Cerebellar cortex (tissue), 1 donor: ENCODE data around the gene GOLGA1.
"Not testable (repeated sequence)": the region's sequence is repeated elsewhere in the genome, so short reads cannot be mapped to it uniquely, and the experiment has no call there.

ENCODE experiments used
- DNase-seq: peaks from one replicate; pipeline ENCODE4 v3.0.0-alpha.2; 2015; ENCODE audit warnings: low spot score

The GOLGA1 gene, protein sequence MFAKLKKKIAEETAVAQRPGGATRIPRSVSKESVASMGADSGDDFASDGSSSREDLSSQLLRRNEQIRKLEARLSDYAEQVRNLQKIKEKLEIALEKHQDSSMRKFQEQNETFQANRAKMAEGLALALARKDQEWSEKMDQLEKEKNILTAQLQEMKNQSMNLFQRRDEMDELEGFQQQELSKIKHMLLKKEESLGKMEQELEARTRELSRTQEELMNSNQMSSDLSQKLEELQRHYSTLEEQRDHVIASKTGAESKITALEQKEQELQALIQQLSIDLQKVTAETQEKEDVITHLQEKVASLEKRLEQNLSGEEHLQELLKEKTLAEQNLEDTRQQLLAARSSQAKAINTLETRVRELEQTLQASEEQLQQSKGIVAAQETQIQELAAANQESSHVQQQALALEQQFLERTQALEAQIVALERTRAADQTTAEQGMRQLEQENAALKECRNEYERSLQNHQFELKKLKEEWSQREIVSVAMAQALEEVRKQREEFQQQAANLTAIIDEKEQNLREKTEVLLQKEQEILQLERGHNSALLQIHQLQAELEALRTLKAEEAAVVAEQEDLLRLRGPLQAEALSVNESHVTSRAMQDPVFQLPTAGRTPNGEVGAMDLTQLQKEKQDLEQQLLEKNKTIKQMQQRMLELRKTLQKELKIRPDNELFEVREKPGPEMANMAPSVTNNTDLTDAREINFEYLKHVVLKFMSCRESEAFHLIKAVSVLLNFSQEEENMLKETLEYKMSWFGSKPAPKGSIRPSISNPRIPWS

DNA sequence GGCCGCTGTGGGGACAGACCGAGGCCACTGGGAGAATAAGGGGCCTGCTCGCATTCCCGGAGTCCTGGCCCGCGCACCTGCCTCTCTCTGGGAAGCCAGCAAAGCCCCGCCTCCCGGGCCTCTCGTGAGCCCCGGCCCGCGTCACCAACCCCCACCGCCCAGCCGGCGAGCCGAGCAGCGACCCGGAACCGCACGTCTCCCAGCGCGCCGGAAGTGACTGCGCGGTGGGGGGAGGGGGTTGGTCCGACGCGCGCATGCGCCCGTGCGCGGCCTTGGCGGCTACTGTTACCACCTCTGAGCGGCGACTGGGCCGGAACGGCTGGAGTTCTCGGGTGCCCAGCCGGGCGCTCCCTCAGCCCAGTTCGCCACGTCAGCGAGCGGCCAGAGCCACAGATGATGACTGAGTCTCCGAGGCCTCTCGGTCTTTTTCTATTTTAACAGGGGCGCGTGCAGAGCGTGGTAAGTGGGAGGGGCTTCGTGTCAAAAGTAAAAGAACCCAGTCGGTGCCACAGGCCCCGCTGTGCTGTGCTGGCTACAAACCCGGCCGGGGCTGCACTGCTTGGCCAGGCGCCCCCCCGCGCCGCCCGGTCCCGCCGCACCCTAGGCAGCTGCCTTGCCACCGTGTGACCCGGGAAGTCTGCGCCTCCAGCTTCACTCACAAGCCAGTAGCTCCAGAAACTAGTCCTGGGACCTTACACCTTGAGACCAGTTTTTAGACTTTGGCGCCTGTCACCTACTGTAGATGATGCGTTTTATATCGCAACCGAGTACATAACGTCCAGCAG is at the start of gene GOLGA1:
Gene GOLGA1, minus strand, starts transcription at position 190 of the 785 bp plus-strand sequence. CDS start 2,372 bp downstream, outside the sequence.
- peak; percentile 90 for DNase-seq

DNA sequence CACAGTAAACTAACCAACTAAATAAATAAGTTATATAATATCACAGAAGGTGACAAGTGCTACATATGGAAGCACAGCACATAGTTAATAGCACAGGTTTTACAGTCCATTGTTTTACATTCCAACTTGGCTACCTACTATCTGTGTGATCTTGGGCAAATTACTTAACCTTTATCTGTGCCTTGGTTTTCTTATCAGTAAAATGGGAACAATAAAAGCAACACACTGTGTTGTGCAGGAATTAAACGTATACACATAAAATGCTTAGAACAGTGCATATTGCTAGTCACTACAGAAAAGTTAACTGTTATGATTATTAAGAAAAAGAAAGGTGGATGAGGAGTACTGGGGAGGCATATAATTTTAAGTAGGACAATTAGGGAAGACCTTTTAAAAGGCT is 42.8 kb upstream of the GOLGA1 start:
- DNase-seq, result no peak

DNA sequence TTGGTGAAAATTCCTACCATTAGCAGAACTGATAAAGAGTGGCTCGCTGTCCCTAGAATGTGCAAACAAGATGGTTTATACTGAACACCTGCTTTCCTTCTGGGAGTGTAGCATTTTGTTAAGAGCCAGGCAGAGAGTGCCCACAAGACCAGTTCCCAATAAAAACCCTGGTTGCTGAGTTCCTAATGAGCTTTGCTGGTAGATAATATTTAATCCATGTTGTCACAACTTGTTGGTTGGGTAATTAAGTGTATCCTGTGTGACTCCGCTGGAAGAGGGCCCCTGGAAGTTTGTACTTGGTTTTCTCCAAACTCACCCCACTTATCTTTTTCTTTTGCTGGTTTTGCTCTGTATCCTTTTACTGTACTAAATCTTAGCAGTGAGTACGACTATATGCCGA is 39.5 kb upstream of the GOLGA1 start:
- no peak for DNase-seq

DNA sequence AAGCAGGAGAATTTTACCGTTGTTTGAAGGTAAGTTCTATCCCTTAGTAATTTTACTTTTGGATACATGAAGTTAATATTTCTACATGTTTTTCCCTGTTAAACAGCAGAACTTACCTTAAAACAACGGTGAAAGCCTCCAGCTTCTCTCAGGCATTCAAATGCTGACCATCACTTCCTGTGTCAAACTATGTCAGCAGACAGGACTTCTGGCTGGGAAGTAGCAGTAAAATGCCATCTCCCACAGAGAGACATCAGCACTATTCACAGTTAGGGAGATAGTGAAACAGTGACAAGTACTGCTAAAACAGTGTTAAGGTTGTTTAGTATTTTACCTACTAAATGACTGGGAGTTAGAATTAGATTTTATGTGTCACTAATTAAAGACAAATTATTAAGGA is 34.2 kb upstream of the GOLGA1 start:
- DNase-seq, result no peak

DNA sequence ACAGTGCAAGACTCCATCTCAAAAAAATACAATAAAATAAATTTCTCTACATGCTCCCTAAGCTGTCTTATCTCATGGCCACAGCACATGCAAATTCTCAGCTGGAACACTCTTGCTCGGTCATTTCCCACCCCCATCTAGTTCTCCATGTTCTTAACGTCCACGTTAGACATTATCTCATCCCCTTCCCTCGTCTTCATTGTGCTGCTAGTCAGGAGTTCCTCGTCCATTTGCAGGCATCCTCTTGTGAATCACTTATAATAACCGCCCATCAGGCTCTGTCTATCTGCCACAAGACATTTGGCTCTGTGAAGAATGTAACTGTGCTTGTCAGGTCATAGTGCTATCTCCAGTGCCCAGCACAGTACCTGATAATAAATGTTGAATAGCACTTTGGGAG is 32.9 kb upstream of the GOLGA1 start:
- no peak for DNase-seq

DNA sequence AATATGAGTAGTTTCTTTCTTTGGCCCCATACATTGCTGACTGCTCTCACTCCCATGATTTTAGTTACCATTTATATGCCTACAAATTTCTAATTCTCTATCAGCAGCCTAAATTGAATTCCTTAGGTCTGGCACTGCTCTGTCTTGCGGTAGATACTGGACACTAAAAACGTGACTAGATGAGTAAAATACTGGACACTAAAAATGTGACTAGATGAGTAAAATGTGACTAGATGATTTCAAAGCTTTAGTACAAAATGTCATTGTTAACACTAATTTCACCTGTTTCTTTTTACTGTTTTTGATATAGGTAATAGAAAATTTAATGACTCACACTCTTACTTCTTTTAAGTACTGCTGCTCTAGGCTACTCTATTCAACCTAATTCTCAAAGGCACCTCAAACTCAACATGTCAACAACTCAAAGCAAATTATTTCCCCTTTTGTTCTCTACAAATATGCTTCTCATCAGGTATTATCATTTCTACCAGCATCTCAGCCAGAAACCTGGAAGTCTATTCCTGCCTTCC is 31.4 kb upstream of the GOLGA1 start:
- no peak for DNase-seq

DNA sequence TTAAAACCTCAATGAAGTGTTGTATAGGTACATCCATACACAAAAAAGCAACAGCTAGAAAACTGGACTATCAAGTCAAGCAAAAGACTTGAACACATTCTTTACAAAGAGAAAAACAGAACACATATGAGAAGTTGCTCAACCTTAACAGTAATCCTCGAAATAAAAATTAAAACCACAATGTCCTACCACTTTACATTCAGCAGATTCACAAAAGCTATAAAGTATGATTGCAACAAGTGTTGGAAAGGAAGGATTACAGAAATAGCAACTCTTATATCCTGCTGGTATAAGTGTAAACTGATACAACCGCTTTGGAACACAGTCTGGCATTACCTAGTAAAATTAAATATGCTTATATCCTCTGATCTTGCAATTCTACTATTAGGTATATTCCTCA is 28.5 kb upstream of the GOLGA1 start:
- DNase-seq, result no peak

DNA sequence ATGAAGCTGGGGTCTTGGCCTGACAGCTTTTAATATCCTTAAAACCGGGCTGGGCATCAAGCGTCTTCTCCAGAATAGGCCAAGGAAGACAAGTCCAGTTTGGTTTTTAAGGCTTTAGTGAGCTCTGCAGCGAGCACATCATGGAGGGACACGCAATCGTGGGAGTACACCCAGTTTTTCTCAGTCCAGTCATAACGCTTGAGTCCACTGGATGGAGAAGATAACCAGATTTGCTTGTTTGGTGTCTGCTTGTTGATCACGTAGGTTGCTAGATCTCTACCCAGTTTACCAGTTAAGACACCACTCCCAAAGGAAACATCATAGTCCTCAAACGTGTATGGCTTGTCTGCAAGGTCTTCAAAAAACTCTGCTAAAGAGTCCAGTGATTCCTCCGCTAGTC is 27.4 kb upstream of the GOLGA1 start:
- no peak for DNase-seq

DNA sequence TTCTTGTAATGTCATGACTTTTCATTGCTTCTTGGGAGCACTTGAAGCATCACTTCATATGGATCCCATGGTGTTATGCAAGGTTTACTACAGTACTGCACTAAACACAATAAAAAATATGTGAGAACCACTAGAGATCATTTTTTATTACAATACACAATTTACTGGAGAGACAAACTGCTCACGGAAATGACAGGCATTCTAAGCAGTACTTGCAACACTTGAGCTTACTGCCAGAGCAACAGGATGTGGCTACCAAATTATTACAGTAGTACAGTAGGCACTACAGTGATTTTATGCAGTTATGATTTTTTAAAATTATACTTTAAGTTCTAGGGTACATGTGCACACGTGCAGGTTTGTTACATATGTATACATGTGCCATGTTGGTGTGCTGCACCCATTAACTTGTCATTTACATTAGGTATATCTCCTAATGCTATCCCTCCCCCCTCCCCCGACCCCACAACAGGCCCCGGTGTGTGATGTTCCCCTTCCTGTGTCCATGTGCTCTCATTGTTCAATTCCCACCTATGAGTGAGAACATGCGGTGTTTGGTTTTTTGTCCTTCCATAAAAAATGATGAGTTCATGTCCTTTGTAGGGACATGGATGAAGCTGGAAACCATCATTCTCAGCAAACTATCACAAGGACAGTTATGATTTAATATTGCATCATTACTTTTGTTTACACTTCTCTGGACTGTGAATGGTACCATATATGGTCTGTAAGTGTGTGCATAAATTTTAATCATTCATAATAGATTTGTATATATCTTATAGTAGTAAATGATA is 25.1 kb upstream of the GOLGA1 start:
- not testable (repeated sequence) for DNase-seq

DNA sequence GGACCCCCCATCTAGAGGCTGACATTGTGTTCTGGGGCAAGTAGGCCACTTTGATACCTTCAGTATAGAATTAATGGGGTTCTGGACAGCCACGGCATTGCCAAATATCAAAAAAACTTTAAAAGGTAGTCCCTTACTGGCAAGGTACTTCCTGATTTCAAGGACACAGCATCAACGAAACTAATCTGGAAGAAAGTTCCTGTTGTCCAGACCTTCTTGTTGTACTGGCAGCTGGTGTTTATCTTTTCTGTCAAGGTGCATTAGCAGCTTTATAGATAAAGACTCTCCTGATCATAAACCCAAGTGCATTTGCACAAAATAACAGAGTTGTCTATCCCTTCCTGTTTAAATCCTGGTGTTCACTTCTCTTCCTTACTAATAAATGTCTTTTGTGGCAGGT is 23.7 kb upstream of the GOLGA1 start:
- DNase-seq, result no peak

DNA sequence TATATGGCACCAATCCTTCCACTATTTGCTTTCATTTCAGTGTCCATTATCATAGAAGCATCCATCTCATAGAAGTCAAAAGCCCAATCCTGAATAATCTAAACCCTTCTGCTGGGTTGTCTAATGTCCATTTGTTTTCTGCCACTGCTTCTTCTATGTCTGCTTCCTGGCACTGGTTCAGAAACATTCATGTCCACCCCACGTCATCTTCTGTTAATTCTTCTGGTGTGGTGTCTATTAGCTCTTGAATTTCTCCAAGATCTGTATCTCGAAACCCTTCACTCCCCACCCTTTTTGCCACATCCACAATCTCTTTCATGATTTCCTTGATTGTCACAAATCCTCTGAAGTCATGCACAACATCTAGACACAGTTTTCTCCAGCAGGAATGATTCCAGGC is 23.2 kb upstream of the GOLGA1 start:
- no peak for DNase-seq

DNA sequence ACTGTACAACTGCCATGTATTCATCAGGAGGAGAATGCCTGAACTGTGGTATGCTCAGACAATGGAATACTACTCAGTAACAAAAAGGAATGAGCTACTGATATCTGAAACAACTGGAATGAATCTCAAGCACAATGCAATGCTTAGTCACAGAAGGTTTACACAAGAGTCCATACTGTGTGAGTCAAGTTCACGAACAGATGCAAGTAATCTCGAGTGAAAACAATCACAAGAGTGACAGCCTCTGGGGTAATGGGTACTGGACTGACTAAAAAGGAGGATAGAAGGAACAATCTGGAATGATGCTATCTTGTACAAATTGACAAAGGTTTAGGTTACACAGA is 19.5 kb upstream of the GOLGA1 start:
- no peak for DNase-seq

DNA sequence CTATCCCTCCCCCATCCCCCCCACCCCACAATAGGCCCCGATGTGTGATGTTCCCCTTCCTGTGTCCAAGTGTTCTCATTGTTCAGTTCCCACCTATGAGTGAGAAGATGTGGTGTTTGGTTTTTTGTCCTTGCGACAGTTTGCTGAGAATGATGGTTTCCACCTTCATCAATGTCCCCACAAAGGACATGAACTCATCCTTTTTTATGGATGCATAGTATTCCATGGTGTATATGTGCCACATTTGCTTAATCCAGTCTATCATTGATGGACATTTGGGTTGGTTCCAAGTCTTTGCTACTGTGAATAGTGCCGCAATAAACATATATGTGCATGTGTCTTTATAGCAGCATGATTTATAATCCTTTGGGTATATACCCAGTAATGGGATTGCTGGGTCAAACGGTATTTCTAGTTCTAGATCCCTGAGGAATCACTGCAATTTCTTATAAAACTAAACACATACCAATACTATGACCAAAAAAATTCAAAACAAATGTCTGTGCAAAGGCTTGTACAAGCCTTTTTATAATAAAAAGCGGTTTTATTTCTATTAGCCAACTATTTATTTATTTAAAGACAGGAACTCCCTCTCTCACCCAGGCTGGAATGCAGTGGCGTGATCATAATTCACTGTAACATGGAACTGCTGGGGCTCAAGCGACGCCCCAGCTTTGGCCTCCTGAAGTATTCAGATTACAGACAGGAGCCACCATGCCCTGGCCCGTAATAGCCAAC is 19.0 kb upstream of the GOLGA1 start:
- not testable (repeated sequence) for DNase-seq

DNA sequence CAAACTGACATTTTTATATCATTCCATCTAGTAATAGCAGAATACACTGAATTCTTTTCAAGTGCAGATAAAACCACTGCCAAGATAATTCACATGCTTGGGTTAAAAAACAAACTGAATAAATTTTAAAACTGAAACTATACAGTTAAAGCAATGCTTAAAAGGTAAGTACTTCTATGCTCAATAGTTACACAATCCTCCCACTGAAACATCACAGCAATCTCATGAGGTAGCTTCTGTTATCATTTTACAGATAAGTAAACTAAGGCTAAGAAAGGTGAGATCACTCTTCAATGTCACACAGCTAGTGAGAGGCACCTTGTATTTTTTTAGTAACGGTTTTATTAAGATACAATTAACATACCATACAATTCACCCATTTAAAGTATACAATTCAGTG is 13.4 kb upstream of the GOLGA1 start:
- no peak for DNase-seq

DNA sequence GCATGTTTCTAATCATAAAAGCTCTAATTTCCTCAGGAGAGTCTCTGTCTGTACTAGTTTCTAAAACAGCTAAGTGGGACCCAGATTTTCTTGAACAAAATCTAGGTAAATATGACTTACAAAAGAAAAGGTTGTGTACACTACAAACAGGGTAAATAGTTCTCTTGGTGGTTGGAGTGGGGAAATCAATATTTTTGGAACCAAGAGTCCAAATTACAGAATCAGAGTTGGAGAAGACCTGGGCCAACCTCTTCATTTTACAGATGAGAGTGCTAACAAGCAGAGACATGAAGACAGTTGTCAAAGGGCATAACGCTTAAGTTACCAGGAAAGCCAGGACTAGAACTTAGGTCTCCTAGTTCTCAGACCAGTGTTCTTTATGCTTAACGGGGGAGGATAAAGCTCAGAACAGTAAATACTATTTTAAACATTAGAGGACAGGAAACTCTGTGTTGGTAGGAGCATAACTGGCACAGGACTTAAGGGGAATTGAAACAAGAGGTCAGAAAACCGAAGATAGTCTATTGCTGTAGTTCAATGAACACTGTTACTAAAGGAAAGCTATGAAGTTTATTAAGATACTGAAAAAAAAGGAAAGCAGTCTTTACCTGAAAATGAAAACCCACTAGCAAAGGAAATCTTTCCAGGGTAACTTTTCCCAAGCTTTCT is 9.3 kb upstream of the GOLGA1 start:
- no peak for DNase-seq

DNA sequence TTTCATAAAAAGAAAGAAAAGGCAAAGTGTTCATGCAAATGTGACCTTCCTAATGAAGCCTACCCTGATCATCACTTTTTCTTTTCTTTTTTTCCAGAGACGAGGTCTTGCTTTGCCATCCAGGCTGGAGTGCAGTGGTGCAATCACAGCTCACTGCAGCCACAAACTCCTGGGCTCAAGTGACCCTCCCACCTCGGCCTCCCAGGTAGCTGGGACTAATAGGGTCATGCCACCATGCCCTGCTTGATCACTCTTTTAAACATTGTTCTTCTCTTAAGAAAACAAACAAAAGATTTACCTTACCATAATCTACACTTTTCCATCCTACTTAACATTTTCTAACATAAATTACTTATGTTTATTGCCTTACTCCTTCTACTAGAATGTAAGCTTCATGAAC is 8.5 kb upstream of the GOLGA1 start:
- DNase-seq, result no peak

DNA sequence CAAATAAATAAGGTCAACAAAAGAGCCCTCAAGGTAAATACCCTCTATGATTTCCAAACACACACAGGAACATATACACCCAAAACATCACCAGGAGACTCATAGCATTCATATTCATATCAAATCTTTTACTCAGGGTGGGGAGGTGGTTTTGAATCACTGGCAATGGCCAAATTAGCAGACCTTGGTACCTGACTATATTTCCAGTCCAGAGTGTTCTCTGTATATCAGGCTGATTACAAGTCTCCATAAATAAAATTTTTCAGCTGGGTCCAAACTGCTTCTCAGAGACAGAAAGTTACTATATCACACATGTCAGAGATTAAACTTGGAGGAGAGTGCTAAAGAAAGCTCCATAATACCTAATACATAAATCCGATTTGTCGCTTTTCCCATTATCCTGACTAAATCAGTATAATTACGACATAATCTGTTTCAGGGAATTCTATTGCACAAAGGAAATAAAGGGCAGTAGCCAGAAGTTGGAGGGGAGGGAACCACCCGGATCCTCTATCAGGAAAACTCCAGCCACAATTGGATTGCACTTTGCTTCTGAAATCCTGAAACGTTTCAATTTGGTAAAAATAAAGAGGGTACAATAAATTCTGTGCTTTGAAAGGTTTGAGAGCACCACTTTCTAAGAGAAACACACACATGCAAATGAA is 7.0 kb upstream of the GOLGA1 start:
- no peak for DNase-seq

DNA sequence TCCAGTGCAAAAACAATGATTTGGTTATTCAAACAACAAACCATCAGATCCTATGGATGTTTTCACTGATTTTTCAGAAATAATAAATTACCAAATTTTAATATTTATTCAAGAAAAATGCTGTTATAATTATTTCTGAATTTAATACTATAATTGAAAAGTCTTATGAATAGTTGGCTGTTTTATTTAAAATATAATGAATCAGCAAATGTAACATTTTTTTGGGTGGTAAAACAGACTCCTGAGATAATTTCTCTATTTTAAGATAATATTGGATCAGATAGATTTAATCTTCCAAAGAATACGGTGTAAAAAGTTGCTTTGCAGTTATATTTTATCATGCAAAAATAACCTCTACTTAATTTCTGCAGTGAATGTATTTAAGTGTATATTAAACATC is 5.3 kb upstream of the GOLGA1 start:
- DNase-seq, result no peak

DNA sequence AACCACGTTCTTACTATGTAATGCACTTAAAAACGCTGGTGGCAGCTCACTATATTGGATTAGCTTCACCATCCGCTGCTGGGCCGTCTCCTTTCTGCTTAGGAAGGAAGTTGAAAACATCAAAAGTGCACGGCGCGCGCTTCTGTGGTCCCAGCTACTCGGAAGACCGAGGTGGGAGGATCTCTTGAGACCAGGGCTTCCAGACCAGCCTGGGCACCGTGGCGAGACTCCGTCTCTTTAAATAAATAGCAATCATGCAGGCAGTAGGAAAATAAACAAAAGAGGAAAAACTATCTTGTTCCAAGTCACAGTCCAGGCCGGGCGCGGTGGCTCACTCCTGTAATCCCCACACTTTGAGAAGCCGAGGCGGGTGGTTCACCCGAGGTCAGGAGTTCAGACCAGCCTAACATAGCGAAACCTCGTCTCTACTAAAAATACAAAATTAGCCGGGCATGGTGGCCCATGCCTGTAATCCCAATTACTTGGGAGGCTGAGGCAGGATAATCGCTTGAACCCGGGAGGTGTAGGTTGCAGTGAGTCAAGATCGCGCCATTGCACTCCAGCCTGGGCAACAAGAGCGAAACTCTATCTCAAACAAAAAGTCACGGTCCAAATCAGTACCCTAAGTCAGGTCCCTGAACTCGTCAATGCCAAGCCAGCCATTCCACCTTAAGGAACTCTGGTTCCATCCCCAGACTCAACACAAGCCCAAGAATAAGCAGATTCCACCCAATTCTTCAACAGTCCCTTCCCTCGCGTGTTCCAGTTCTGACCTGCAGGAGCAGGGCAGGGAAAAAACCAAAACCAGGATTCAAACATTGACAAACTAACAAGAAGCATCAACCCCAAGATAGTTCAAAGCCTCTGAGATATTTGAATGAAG is 1.0 kb upstream of the GOLGA1 start:
- DNase-seq, result peak; percentile 23
